GM23248 (cell line): ENCODE results near the gene JPT2. TPM values are rescaled to one million over a fixed set of nuclear protein-coding genes. Genes with fewer than 3 reads are reported as not detected.

Source experiments
- DNase-seq: peaks from one replicate; pipeline ENCODE4 v3.0.0-alpha.2; 2015
- H2AFZ ChIP-seq: fragments of 200-600 bp; sonication (generic); 2 replicates; pipeline ENCODE4 v1.6.1; 2016; ENCODE audit warnings: antibody characterized with exemption
- H3F3A ChIP-seq: fragments of 200-600 bp; sonication (generic); 2 replicates; pipeline ENCODE4 v1.6.1; 2016; ENCODE audit warnings: mild to moderate bottlenecking, antibody characterized with exemption, mixed run types; ENCODE audit not compliant: insufficient read depth
- H3K27ac ChIP-seq: fragments of 200-600 bp; sonication (generic); 2 replicates; pipeline ENCODE4 v1.5.1; 2016; ENCODE audit warnings: mild to moderate bottlenecking
- H3K27me3 ChIP-seq: fragments of 200-600 bp; sonication (generic); replicated peaks from 2 replicates; pipeline ENCODE4 v1.6.1; 2016; ENCODE audit warnings: mild to moderate bottlenecking; ENCODE audit not compliant: insufficient read depth
- H3K36me3 ChIP-seq: fragments of 200-600 bp; sonication (generic); 2 replicates; pipeline ENCODE4 v1.6.1; 2016; ENCODE audit warnings: low read depth, mild to moderate bottlenecking
- H3K4me1 ChIP-seq: fragments of 200-600 bp; sonication (generic); 2 replicates; pipeline ENCODE4 v1.6.1; 2016; ENCODE audit warnings: mild to moderate bottlenecking; ENCODE audit not compliant: insufficient read depth
- H3K4me2 ChIP-seq: fragments of 200-600 bp; sonication (generic); one replicate; pipeline ENCODE4 v1.6.1; 2016; ENCODE audit warnings: mild to moderate bottlenecking; ENCODE audit not compliant: unreplicated experiment
- H3K4me3 ChIP-seq: fragments of 200-600 bp; sonication (generic); 2 replicates; pipeline ENCODE4 v1.5.1; 2016; ENCODE audit warnings: mild to moderate bottlenecking
- H3K79me2 ChIP-seq: fragments of 200-600 bp; sonication (generic); 2 replicates; pipeline ENCODE4 v1.6.1; 2016; ENCODE audit warnings: mild to moderate bottlenecking; ENCODE audit not compliant: insufficient read depth
- H3K9ac ChIP-seq: fragments of 200-600 bp; sonication (generic); 2 replicates; pipeline ENCODE4 v1.6.1; 2016; ENCODE audit warnings: mild to moderate bottlenecking
- H3K9me2 ChIP-seq: fragments of 200-600 bp; sonication (generic); 2 replicates; pipeline ENCODE4 v1.6.1; 2016; ENCODE audit warnings: mixed run types, mild to moderate bottlenecking, moderate library complexity; ENCODE audit not compliant: insufficient read depth
- H3K9me3 ChIP-seq: fragments of 200-600 bp; sonication (generic); one replicate; pipeline ENCODE4 v1.6.1; 2017; ENCODE audit warnings: low read depth
- H4K20me1 ChIP-seq: fragments of 200-600 bp; sonication (generic); 2 replicates; pipeline ENCODE4 v1.6.0; 2016; ENCODE audit not compliant: insufficient read depth
- EZH2 ChIP-seq: fragments of 200-600 bp; sonication (generic); IDR thresholded peaks from 2 replicates; pipeline ENCODE4 v1.6.1; 2018; ENCODE audit warnings: antibody characterized with exemption, mild to moderate bottlenecking; ENCODE audit not compliant: insufficient read depth, poor library complexity, severe bottlenecking
- EZH2phosphoT487 ChIP-seq: fragments of 200-600 bp; sonication (generic); IDR thresholded peaks from 2 replicates; pipeline ENCODE4 v1.6.1; 2018; ENCODE audit warnings: antibody characterized with exemption, moderate library complexity, mild to moderate bottlenecking, low read depth; ENCODE audit not compliant: insufficient read depth
- WGBS, 2 experiments: methylation state at CpG; one replicate each; pipeline ENCODE4 v1.1.6; 2015 to 2017; ENCODE audit warnings: low lambda C conversion rate in 2 of 2, low coverage in 1 of 2; ENCODE audit errors: missing lambda C conversion rate in 2 of 2; 5-methylcytosine and 5-hydroxymethylcytosine counted together
- in situ Hi-C: fragments of 300-500 bp; cut with MboI; formaldehyde crosslinking; loops from 2 replicates; pipeline ENCODE4 v1.15.0; 2020
- microRNA-seq: library from miRNA; unstranded; fragments of <30 nt; microRNA quantifications from one replicate; pipeline ENCODE4, GENCODE V29; 2016; ENCODE audit warnings: borderline number of aligned reads
- polyA plus RNA-seq: library from polyadenylated mRNA; unstranded; fragments of >200 nt; fragmentation: Nextera tagmentation; extraction: Ambion mirVana; gene quantifications from 2 replicates; pipeline ENCODE4 v1.2.1, GENCODE V29; 2016
- small RNA-seq: library from RNA; depleted of rRNA; stranded (forward); fragments of <200 nt; gene quantifications from one replicate; pipeline ENCODE3, GENCODE V24; 2014; ENCODE audit warnings: low read depth, low replicate concordance
- total RNA-seq: library from RNA; depleted of rRNA; stranded (reverse); fragments of >200 nt; shearing (Covaris generic); gene quantifications from 2 replicates; pipeline ENCODE4 v1.2.3, GENCODE V29; 2014; rRNA removed

Gene JPT2
- total and polyA plus RNA-seq, 2 experiments from 2014 or later: 8.0 to 51.8 TPM

GRCh38 chr16:1745900-1746692 is 68.0 kb downstream of the JPT2 start:
- H3K27me3 ChIP-seq: no peaks in the 10 kb centered on the region
- no peaks in the 10 kb centered on the region for H3K9me3 ChIP-seq
- H3K27ac ChIP-seq: 0 out of 2 replicates have a peak overlapping the region, but pooled peaks have one; percentile 24
- peaks cover 11% of the 10 kb centered on the region for H3K4me1 ChIP-seq
- in situ Hi-C loops: no loop called here
- no peaks in the 10 kb centered on the region for H3K9me2 ChIP-seq
- no peaks in the 10 kb centered on the region for H3F3A ChIP-seq
- H3K9ac ChIP-seq: no peak overlapping the region
- H3K4me2 ChIP-seq: no peak overlapping the region
- H2AFZ ChIP-seq: no peak overlapping the region
- no peaks in the 10 kb centered on the region for H4K20me1 ChIP-seq
- WGBS, 2 experiments: 95 to 96% methylated on average over 28 to 29 of the region's 29 CpGs
- TF ChIP-seq EZH2 (no peak), EZH2phosphoT487 (no peak)
- H3K4me3 ChIP-seq: no peak overlapping the region
- no peaks in the 10 kb centered on the region for H3K79me2 ChIP-seq
- no peak for DNase-seq
- peaks cover 5% of the 10 kb centered on the region; the same call in 1 of the 2 replicates for H3K36me3 ChIP-seq

DNA sequence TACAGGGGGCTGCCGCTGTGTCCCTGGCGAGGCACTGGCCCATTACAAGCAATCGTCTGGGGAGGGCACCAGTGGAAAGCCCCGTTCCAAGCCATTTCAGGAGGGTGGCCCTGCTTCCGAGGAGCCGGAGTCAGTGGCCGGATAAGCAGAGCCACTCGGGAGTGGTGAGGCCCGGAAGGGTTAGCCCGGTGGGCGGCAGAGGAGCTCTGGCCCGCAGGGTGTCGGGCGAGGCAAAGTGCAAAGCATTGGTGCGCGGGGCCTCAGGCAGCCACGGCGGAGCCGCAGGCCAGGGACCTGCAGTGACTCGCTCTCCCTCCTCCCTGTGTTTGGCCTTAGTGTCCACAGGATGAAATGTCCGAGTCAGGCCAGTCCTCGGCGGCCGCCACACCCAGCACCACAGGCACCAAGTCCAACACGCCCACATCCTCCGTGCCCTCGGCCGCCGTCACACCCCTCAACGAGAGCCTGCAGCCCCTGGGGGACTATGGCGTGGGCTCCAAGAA is 68.7 kb downstream of the JPT2 start:
- no peak overlapping the region for H3K4me2 ChIP-seq
- no peak for DNase-seq
- peaks cover 5% of the 10 kb centered on the region; the same call in 1 of the 2 replicates for H3K36me3 ChIP-seq

GRCh38 chr16:1747934-1748333 is 69.9 kb downstream of the JPT2 start:
- no peak for TF ChIP-seq EZH2
- no peak for TF ChIP-seq EZH2phosphoT487
- H3K27me3 ChIP-seq: no peaks in the 10 kb centered on the region
- H3K79me2 ChIP-seq: no peaks in the 10 kb centered on the region
- H3K4me1 ChIP-seq: peaks cover 11% of the 10 kb centered on the region
- no peaks in the 10 kb centered on the region for H3K9me3 ChIP-seq
- in situ Hi-C loops: no loop called here
- no peak overlapping the region for H3K9ac ChIP-seq
- no peak overlapping the region for H2AFZ ChIP-seq
- no peaks in the 10 kb centered on the region for H3F3A ChIP-seq
- H4K20me1 ChIP-seq: no peaks in the 10 kb centered on the region
- no peak overlapping the region for H3K4me3 ChIP-seq
- H3K4me2 ChIP-seq: no peak overlapping the region
- peaks cover 6% of the 10 kb centered on the region; the same call in 1 of the 2 replicates for H3K36me3 ChIP-seq
- DNase-seq: no peak
- no peaks in the 10 kb centered on the region for H3K9me2 ChIP-seq
- no peak overlapping the region for H3K27ac ChIP-seq
- 80 to 86% methylated on average over 10 to 11 of the region's 11 CpGs for WGBS, 2 experiments

More for the DNA sequence above, 68.7 kb downstream of the JPT2 start:
- Histone ChIP-seq H3K27ac (no peak overlapping the region), H3K4me3 (no peak overlapping the region), H3K4me1 (peaks cover 11% of the 10 kb centered on the region), H3K27me3 (no peaks in the 10 kb centered on the region), H3K9me3 (no peaks in the 10 kb centered on the region), H3K9me2 (no peaks in the 10 kb centered on the region), H4K20me1 (no peaks in the 10 kb centered on the region), H2AFZ (no peak overlapping the region), H3K9ac (no peak overlapping the region), H3F3A (no peaks in the 10 kb centered on the region), H3K79me2 (no peaks in the 10 kb centered on the region)
- in situ Hi-C loops: no loop called here
- WGBS, 2 experiments: 95 to 96% methylated on average over 30 to 31 of the region's 31 CpGs
- TF ChIP-seq EZH2phosphoT487 (no peak), EZH2 (no peak)

GRCh38 chr16:1749152-1750117 is 71.4 kb downstream of the JPT2 start:
- H3K79me2 ChIP-seq: no peaks in the 10 kb centered on the region
- H3K27me3 ChIP-seq: no peaks in the 10 kb centered on the region
- H3K4me3 ChIP-seq: no peak overlapping the region
- in situ Hi-C loops: no loop called here
- no peak overlapping the region for H2AFZ ChIP-seq
- peaks cover 11% of the 10 kb centered on the region for H3K4me1 ChIP-seq
- no peak overlapping the region for H3K9ac ChIP-seq
- 93 to 96% methylated on average over 28 to 29 of the region's 29 CpGs for WGBS, 2 experiments
- no peak overlapping the region for H3K27ac ChIP-seq
- H3K36me3 ChIP-seq: peaks cover 10% of the 10 kb centered on the region; the same call in 1 of the 2 replicates
- peak; percentile 53 for DNase-seq
- H3K9me3 ChIP-seq: no peaks in the 10 kb centered on the region
- H4K20me1 ChIP-seq: no peaks in the 10 kb centered on the region
- H3F3A ChIP-seq: no peaks in the 10 kb centered on the region
- no peaks in the 10 kb centered on the region for H3K9me2 ChIP-seq
- TF ChIP-seq EZH2 (no peak), EZH2phosphoT487 (no peak)
- no peak overlapping the region for H3K4me2 ChIP-seq

Small RNA genes lying within 50 kb of the gene (microRNA-seq; reads per million reads assigned to microRNA genes)
- gene MIR3177: 4.1 reads per million

Small RNA genes lying within 50 kb of the gene (small RNA-seq; reads per million reads assigned to genes)
- not detected for gene MIR3177

Other genes with a start within 250 kb of the JPT2 start
- gene PERCC1, start 247.2 kb upstream of the JPT2 start, total RNA-seq: not detected in 2 replicates
- not detected in 2 replicates for gene PERCC1, start 247.2 kb upstream of the JPT2 start, polyA plus RNA-seq
- gene CCDC154, start 233.7 kb upstream of the JPT2 start, total RNA-seq: not detected in 2 replicates
- 0.09 and 0.18 TPM in 2 replicates for gene CCDC154, start 233.7 kb upstream of the JPT2 start, polyA plus RNA-seq
- 37.3 and 39.3 TPM in 2 replicates for gene CLCN7, start 203.3 kb upstream of the JPT2 start, total RNA-seq
- 31.7 and 33.6 TPM in 2 replicates for gene CLCN7, start 203.3 kb upstream of the JPT2 start, polyA plus RNA-seq
- not detected in 2 replicates for gene PTX4, start 189.3 kb upstream of the JPT2 start, total RNA-seq
- gene PTX4, start 189.3 kb upstream of the JPT2 start, polyA plus RNA-seq: 0.18 TPM in 1 of 2 replicates, not detected in the other
- 24.7 and 29.3 TPM in 2 replicates for gene TELO2, start 184.9 kb upstream of the JPT2 start, total RNA-seq
- 28.5 and 30.5 TPM in 2 replicates for gene TELO2, start 184.9 kb upstream of the JPT2 start, polyA plus RNA-seq
- 40.0 and 43.1 TPM in 2 replicates for gene TMEM204, start 144.6 kb upstream of the JPT2 start, total RNA-seq
- 26.0 and 28.6 TPM in 2 replicates for gene TMEM204, start 144.6 kb upstream of the JPT2 start, polyA plus RNA-seq
- 27.3 and 31.9 TPM in 2 replicates for gene IFT140, start 66.2 kb upstream of the JPT2 start, total RNA-seq
- gene IFT140, start 66.2 kb upstream of the JPT2 start, polyA plus RNA-seq: 13.4 and 14.5 TPM in 2 replicates
- 6.3 TPM in 2 replicates for gene CRAMP1, start 65.9 kb upstream of the JPT2 start, total RNA-seq
- gene CRAMP1, start 65.9 kb upstream of the JPT2 start, polyA plus RNA-seq: 2.2 and 2.5 TPM in 2 replicates
- gene MAPK8IP3, start 27.9 kb downstream of the JPT2 start, total RNA-seq: 28.3 and 58.9 TPM in 2 replicates
- gene MAPK8IP3, start 27.9 kb downstream of the JPT2 start, polyA plus RNA-seq: 9.1 and 10.0 TPM in 2 replicates
- gene NME3, start 93.3 kb downstream of the JPT2 start, total RNA-seq: 45.3 and 57.7 TPM in 2 replicates
- gene NME3, start 93.3 kb downstream of the JPT2 start, polyA plus RNA-seq: 50.8 and 55.4 TPM in 2 replicates
- gene EME2, start 94.5 kb downstream of the JPT2 start, total RNA-seq: 9.3 and 12.3 TPM in 2 replicates
- gene EME2, start 94.5 kb downstream of the JPT2 start, polyA plus RNA-seq: 3.1 and 3.9 TPM in 2 replicates
- gene MRPS34, start 94.9 kb downstream of the JPT2 start, total RNA-seq: 96.5 and 99.4 TPM in 2 replicates
- gene MRPS34, start 94.9 kb downstream of the JPT2 start, polyA plus RNA-seq: 113 and 119 TPM in 2 replicates
- gene SPSB3, start 104.3 kb downstream of the JPT2 start, total RNA-seq: 35.3 and 50.2 TPM in 2 replicates
- 35.1 and 35.6 TPM in 2 replicates for gene SPSB3, start 104.3 kb downstream of the JPT2 start, polyA plus RNA-seq
- 88.9 and 189 TPM in 2 replicates for gene NUBP2, start 104.7 kb downstream of the JPT2 start, total RNA-seq
- gene NUBP2, start 104.7 kb downstream of the JPT2 start, polyA plus RNA-seq: 64.3 and 66.4 TPM in 2 replicates
- gene IGFALS, start 115.4 kb downstream of the JPT2 start, total RNA-seq: 0.51 TPM in 1 of 2 replicates, not detected in the other
- not detected in 2 replicates for gene IGFALS, start 115.4 kb downstream of the JPT2 start, polyA plus RNA-seq
- gene HAGH, start 148.5 kb downstream of the JPT2 start, total RNA-seq: 48.4 and 76.5 TPM in 2 replicates
- gene HAGH, start 148.5 kb downstream of the JPT2 start, polyA plus RNA-seq: 45.5 and 48.9 TPM in 2 replicates
- gene FAHD1, start 148.9 kb downstream of the JPT2 start, total RNA-seq: 40.9 and 55.3 TPM in 2 replicates
- 39.7 and 40.6 TPM in 2 replicates for gene FAHD1, start 148.9 kb downstream of the JPT2 start, polyA plus RNA-seq
- 0.38 TPM in 1 of 2 replicates, not detected in the other for gene MEIOB, start 193.9 kb downstream of the JPT2 start, total RNA-seq
- gene MEIOB, start 193.9 kb downstream of the JPT2 start, polyA plus RNA-seq: 0.14 TPM in 1 of 2 replicates, not detected in the other
- not detected in 2 replicates for gene HS3ST6, start 240.1 kb downstream of the JPT2 start, total RNA-seq
- gene HS3ST6, start 240.1 kb downstream of the JPT2 start, polyA plus RNA-seq: not detected in 2 replicates